GM12872 (cell line): ENCODE data around the gene CTXN1.

Experiments used
- TF ChIP-seq, protein P1 (sequence below): IDR thresholded peaks from 3 replicates; pipeline ENCODE4 v1.5.1; 2011; ENCODE audit warnings: low read depth, mild to moderate bottlenecking, low read length, moderate library complexity; ENCODE audit not compliant: insufficient read depth

CTXN1 gene

DNA sequence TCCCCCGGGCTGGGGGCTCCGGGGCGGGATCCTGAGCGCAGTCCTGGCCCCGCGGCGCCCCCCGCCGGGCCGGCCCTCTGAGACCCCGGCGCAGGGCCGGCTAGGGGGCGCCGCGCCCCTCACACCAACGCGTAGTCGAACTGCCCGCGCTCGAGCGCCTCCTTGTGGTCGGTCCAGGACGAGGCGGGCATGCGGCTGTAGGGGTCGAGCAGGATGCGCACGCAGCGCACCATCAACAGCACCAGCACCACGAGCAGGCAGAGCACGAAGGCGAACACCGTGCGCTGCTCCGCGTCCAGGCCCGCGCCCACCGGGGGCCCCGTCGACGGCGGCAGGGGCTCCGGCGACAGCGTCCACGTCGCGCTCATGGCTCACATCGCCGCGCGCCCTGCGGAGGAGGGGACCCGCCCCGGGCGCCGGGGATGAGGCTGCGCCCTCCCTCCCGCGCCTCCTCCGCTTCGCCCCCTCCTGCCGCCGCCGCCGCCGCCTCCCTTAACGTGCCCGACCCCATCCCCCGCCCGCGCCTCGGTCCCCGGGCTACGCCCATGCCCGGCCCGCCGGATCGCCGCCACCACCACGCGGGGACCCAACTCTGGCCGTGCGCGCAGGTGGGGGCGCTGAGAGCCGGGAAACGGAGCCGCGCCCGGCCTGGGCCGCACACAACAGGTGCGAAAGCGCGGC is 624 bp downstream of the CTXN1 start:
- TF ChIP-seq, protein P1, sequence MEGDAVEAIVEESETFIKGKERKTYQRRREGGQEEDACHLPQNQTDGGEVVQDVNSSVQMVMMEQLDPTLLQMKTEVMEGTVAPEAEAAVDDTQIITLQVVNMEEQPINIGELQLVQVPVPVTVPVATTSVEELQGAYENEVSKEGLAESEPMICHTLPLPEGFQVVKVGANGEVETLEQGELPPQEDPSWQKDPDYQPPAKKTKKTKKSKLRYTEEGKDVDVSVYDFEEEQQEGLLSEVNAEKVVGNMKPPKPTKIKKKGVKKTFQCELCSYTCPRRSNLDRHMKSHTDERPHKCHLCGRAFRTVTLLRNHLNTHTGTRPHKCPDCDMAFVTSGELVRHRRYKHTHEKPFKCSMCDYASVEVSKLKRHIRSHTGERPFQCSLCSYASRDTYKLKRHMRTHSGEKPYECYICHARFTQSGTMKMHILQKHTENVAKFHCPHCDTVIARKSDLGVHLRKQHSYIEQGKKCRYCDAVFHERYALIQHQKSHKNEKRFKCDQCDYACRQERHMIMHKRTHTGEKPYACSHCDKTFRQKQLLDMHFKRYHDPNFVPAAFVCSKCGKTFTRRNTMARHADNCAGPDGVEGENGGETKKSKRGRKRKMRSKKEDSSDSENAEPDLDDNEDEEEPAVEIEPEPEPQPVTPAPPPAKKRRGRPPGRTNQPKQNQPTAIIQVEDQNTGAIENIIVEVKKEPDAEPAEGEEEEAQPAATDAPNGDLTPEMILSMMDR: peak; percentile 88

DNA sequence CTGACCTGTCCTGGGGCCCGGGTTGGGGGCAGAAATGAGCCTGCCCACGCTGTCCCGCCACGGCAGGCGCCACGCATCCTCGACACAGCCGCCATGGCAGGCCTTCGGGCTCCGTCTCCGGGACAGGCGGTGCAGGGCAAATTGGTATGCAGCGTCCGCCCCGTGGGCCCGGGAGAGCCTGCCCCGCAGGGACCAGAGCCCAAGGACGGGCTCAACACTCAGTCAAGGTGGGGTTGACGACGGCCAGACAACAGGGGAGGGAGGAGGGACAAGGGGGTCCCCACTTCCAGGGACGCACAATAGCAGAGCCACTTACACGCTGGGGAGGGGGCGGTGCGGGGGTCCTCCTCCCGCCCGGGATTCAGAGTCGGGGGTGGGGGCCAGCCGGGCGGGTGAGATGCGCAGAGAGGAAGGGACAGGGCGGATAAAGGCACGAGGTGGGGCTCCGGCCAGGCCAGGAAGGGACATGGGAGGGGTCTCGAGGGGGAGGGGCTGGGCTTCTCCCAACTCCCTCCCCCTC is 1.2 kb downstream of the CTXN1 start:
- TF ChIP-seq, protein P1: no peak

DNA sequence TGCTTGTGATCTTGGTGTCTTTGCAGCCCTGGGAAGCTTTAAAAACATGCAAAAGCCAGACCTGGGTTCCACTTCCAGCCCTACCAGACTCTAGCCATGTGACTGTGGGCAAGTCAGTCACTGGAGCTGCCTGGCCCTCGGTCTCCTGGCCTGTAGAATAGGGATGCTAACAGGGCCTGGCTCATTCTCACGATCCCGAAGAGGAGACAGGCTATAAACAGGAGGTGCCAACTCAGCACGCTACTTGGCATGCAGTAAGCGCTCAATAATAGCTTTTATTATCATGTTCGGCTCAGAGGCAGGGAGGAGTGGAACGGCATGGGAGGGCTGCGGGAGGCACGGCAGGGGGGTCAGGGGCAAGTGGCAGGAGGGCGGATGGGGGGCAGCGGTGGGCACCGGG is 1.7 kb downstream of the CTXN1 start:
- TF ChIP-seq, protein P1: no peak

DNA sequence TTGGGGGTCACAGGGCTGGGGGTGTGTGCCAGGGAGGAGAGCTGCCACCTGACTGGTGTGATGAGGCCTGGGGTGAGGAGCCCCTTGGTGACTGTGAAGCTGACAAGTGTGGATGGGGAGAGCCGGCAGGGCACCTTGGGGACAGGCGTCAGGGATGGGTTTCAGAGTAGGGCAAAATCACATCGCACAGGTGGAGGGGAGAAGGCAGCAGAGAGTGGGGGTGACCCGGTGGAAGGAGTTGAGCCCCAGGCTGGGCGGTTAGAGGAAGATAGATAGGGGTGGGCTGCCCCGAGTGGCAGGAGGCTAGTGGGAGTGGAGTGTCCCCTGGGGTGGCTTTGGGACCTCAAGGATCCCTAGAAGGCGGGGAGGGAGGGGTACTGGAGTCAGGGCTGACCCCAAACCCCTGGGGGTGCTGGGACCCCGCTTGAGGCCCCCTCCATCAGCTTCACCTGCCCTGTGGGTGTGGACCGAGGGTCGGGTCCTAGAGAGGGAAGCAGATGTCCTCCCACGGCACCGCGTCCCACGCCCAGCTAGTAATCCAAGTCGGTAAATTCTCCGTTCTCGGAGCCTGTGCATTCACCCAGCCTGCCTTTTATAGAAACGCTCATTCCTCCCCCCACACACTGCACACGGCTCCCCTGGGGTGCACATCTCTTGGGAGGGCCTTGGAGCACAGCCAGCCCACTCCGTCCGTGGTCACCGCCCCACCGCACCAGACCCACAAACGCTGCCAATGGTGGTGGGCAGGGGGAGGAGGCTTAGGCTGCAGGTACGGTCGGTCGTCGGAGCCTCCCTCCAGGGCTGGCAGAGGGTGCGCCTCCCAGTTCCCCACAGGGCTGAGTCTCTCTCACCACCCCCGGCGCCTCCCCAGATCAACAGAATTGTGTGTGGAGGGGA is 2.4 kb downstream of the CTXN1 start:
- TF ChIP-seq, protein P1: no peak

DNA sequence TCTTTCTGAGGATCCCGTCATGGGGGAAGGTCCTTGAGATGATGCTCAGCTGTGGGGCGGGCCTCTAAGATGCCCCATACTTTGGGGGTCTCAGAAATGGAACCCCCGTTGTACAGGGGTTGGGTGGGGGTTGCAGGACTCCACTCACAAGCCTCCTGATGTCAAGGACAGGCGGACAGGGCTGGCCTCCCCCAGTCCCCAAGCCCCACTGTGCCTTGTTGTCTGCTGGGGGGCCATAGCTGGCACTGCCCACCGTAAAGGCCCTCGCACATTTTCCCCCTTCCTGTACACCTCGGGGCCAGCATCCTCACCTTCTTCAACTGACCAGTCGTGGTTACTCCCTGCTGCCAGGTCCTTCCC is 3.1 kb downstream of the CTXN1 start:
- TF ChIP-seq, protein P1: no peak

DNA sequence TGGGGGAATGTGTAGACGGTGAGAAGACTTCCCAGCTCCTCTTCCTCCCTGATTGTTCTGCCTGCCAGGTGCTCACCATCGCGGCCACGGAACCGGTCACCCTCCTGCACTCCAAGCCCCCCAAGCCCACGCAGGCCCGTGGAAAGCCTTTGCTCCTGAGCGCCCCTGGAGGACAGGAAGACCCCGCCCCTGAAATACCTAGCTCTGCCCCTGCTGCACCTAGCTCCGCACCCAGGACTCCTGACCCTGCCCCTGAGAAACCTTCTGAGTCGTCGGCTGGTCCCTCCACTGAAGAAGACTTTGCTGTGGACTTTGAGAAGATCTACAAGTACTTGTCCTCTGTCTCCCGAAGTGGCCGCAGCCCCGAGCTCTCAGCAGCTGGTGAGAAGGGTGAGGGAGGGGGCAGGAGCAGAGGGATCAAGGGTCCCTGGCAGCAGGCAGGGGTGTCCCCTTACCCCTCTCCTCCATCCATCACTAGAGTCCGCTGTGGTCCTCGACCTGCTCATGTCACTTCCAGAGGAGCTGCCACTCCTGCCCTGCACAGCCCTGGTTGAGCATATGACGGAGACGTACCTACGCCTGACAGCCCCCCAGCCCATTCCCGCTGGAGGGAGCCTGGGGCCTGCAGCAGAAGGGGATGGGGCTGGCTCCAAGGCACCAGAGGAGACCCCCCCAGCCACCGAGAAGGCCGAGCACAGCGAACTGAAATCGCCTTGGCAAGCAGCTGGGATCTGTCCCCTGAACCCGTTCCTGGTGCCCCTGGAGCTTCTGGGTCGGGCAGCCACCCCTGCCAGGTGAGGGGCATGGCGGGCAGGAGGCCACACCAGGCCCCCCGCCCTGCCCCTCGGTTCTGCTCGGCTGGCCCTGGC is 3.7 kb downstream of the CTXN1 start:
- TF ChIP-seq, protein P1: no peak
